ENCODE measurements around the gene STON2. TPM values are rescaled to one million over a fixed set of nuclear protein-coding genes. Genes with fewer than 3 reads are reported as not detected.

The STON2 gene
- total and polyA plus RNA-seq, 9 donors = 4.8 to 28.7 (median 17.3) TPM

DNA sequence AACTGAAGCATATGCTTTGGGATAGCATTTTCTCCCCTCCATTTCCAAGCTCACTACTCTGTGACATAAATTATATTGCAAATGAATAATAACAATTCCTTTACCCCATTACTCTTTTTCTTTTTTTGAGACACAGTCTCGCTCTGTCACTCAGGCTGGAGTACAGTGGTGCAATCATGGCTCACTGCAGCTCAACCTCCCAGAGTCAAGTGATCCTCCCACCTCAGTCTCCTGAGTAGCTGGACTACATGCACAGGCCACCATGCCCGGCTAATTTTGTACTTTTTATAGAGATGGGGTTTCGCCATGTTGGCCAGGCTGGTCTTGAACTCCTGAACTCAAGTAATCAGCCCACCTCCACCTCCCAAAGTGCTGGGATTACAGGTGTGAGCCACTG lies 130.1 kb downstream of the STON2 start:
- intact Hi-C loops (cut with DNase I) = loop anchor here in 3 of 4 donors (5.0 kb wide), 1 partner anchor 182 kb away; no protein-coding TSS in a partner anchor
- no peak overlapping the region for H3K4me3 ChIP-seq

DNA sequence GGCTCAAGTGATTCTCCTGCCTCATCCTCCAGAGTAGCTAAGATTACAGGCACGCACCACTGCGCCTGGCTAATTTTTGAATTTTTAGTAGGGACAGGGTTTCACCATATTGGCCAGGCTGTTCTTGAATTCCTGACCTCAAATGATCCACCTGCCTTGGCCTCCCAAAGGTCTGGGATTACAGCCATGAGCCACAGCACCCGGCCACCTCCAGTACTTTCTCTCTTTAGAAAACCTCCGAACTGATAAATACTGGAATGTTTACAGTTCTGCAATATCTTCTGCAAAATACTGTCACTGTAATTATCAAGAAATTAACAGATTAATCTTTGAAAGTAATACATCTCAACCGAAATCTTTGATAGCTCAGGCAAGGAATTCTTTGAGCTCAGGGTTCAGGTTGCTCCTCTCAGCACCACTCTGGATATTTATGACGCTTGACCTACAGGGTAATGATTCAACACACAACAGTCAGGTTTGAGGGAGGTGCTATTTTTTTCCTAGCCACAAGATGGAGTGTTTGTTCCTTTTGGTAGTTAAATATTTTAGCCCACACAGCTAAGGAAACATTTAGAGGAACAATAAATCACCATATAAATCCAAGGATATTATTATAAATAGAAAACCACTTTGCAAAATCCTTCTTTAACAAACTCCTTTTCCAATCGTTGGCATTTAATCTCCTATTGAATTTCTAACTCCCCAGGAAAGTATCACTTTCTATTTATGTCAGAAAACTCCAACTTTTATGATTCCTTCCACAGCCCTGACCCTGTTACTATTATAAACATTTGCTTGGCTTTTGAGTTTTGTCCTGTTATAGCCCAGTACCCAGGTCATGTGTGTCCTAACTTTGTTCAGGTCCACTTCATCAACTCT lies 130.8 kb downstream of the STON2 start:
- 25 to 33% (median 27%) methylated on average over 7 of the region's 7 CpGs for WGBS, 3 donors
- Histone ChIP-seq H3K4me3 (no peak overlapping the region), H3K9me3 (no peaks in the 10 kb centered on the region), H3K27ac (no peak overlapping the region), H3K36me3 (no peaks in the 10 kb centered on the region), H3K27me3 (no peaks in the 10 kb centered on the region), H3K4me1 (ENCODE audit: insufficient read depth) (peaks cover 8% of the 10 kb centered on the region)
- DNase-seq = no peak
- intact Hi-C loops (cut with DNase I) = loop anchor here in 1 of 4 donors (5.0 kb wide), 1 partner anchor 183 kb away; no protein-coding TSS in a partner anchor
- TF ChIP-seq, protein P1, sequence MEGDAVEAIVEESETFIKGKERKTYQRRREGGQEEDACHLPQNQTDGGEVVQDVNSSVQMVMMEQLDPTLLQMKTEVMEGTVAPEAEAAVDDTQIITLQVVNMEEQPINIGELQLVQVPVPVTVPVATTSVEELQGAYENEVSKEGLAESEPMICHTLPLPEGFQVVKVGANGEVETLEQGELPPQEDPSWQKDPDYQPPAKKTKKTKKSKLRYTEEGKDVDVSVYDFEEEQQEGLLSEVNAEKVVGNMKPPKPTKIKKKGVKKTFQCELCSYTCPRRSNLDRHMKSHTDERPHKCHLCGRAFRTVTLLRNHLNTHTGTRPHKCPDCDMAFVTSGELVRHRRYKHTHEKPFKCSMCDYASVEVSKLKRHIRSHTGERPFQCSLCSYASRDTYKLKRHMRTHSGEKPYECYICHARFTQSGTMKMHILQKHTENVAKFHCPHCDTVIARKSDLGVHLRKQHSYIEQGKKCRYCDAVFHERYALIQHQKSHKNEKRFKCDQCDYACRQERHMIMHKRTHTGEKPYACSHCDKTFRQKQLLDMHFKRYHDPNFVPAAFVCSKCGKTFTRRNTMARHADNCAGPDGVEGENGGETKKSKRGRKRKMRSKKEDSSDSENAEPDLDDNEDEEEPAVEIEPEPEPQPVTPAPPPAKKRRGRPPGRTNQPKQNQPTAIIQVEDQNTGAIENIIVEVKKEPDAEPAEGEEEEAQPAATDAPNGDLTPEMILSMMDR (IDR thresholded peaks at IDR 0.05) = peak; percentile 42 to 83 (median 82)
- TF ChIP-seq POLR2A (IDR thresholded peaks at IDR 0.05) = no peak

More for the DNA sequence above, 130.1 kb downstream of the STON2 start:
- TF ChIP-seq EP300 (IDR thresholded peaks at IDR 0.05) (no peak), POLR2A (IDR thresholded peaks at IDR 0.05) (no peak)
- TF ChIP-seq, protein P1 (IDR thresholded peaks at IDR 0.05) = no peak
- 85 to 90% (median 86%) methylated on average over 3 of the region's 3 CpGs for WGBS, 3 donors
- H3K27me3 ChIP-seq = no peaks in the 10 kb centered on the region
- H3K4me1 ChIP-seq (ENCODE audit: insufficient read depth) = peaks cover 8% of the 10 kb centered on the region
- no peak for DNase-seq
- no peaks in the 10 kb centered on the region for H3K36me3 ChIP-seq
- H3K27ac ChIP-seq = no peak overlapping the region
- H3K9me3 ChIP-seq = no peaks in the 10 kb centered on the region

DNA sequence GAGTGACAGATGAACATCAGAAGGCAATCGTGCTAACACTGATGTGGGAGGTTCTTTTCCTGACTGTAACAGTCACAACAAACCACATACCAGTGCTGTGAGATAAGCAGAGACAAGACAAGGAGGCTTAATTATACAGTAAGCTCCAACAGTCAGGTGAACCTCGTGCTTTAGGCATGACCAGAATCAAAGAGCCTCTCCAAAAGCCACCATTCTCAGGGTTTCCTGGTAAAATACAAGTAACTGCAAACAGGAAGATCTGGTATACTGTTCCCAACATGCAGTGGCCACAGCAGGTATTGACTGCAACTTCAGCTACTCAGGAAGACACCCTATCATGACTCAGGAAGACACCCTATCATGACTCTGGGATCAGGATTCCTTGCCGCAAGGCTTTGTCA lies 132.1 kb downstream of the STON2 start:
- Histone ChIP-seq H3K36me3 (no peaks in the 10 kb centered on the region), H3K27me3 (no peaks in the 10 kb centered on the region), H3K27ac (no peak overlapping the region), H3K4me1 (ENCODE audit: insufficient read depth) (peaks cover 3% of the 10 kb centered on the region), H3K9me3 (no peaks in the 10 kb centered on the region), H3K4me3 (no peak overlapping the region)
- 48 to 51% (median 50%) methylated on average over 3 of the region's 3 CpGs for WGBS, 3 donors
- no peak for DNase-seq
- intact Hi-C loops (cut with DNase I) = loop anchor here in 1 of 4 donors (5.0 kb wide), 1 partner anchor 184 kb away; no protein-coding TSS in a partner anchor
- TF ChIP-seq, protein P1 (IDR thresholded peaks at IDR 0.05) = no peak
- TF ChIP-seq POLR2A (IDR thresholded peaks at IDR 0.05) = no peak
- TF ChIP-seq EP300 (IDR thresholded peaks at IDR 0.05) = no peak

DNA sequence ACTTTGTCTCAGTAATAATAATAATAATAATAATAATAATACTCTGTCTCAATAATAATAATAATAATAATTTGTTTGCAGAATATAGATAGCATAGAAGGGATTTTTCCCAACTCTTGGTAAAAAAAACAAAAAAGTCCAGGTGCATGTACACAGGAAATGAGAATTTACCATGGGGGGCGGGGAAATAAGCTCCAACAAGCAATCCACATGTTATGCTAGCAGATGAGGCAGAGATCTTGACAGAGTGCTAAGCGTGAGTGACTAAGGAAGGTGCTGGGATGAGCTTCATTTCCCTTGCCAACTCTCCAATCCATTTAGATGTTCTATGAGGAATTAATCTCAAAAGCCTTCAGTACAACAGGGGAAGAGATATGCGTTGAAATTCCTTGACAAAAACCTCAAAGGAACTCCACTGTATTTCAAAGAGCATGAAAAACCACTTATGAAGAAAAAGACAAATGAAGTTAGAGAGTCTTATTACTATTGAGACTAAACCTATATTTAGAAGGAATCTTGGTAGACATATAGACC lies 134.4 kb downstream of the STON2 start:
- no peaks in the 10 kb centered on the region for H3K36me3 ChIP-seq
- no peaks in the 10 kb centered on the region for H3K9me3 ChIP-seq
- no peak for TF ChIP-seq EP300 (IDR thresholded peaks at IDR 0.05)
- TF ChIP-seq, protein P1 (IDR thresholded peaks at IDR 0.05) = no peak
- TF ChIP-seq POLR2A (IDR thresholded peaks at IDR 0.05) = no peak
- no peaks in the 10 kb centered on the region for H3K27me3 ChIP-seq
- H3K4me3 ChIP-seq = no peak overlapping the region
- DNase-seq = no peak
- H3K27ac ChIP-seq = no peak overlapping the region
- peaks cover 1% of the 10 kb centered on the region for H3K4me1 ChIP-seq (ENCODE audit: insufficient read depth)
- WGBS, 3 donors = 77 to 83% (median 82%) methylated on average over 3 of the region's 3 CpGs
- intact Hi-C loops (cut with DNase I) = loop anchor here in 1 of 4 donors (5.0 kb wide), 1 partner anchor 187 kb away; no protein-coding TSS in a partner anchor

Data from ovary (tissue), 9 donors.